SK-N-SH (cell line): ENCODE results near the gene FAF2.

Experiments
- CTCF ChIP-seq: fragments of 200-600 bp; sonication (generic); IDR thresholded peaks from 2 replicates; pipeline ENCODE4 v1.6.1; 2017; ENCODE audit warnings: antibody characterized with exemption, mild to moderate bottlenecking, moderate library complexity
- EZH2phosphoT487 ChIP-seq: fragments of 200-600 bp; sonication (generic); IDR thresholded peaks from 2 replicates; pipeline ENCODE4 v1.6.1; 2017; ENCODE audit warnings: low read depth, mixed run types, mild to moderate bottlenecking, antibody characterized with exemption, moderate library complexity, borderline replicate concordance
- GATA2 ChIP-seq: sonication (generic); formaldehyde crosslinking; IDR thresholded peaks from 2 replicates; pipeline ENCODE4 v1.5.0; 2020; ENCODE audit warnings: mild to moderate bottlenecking, missing genetic modification reagents
- NFIC ChIP-seq: IDR thresholded peaks from 2 replicates; pipeline ENCODE4 v1.4.0; 2012; ENCODE audit warnings: borderline replicate concordance
- POLR2AphosphoS5 ChIP-seq: IDR thresholded peaks from 2 replicates; pipeline ENCODE4 v1.6.1; 2012; ENCODE audit warnings: low read depth, low read length
- REST ChIP-seq: IDR thresholded peaks from 2 replicates; pipeline ENCODE4 v1.6.1; 2012; ENCODE audit warnings: mild to moderate bottlenecking, low read depth, low read length, moderate library complexity
- SIN3A ChIP-seq: IDR thresholded peaks from 2 replicates; pipeline ENCODE4 v1.6.1; 2012; ENCODE audit warnings: low read depth, mild to moderate bottlenecking, low read length, moderate library complexity, borderline replicate concordance
- USF2 ChIP-seq: fragments of 150-350 bp; IDR thresholded peaks from 2 replicates; pipeline ENCODE4 v1.6.1; 2017; ENCODE audit warnings: antibody characterized with exemption, low read length, low read depth, borderline replicate concordance

GRCh38 chr5:176458904-176459561, 10.8 kb downstream of the FAF2 start:
- no peak for TF ChIP-seq GATA2 (CRISPR knock-in tag)
- no peak for TF ChIP-seq USF2
- TF ChIP-seq POLR2AphosphoS5 = no peak
- TF ChIP-seq CTCF = no peak
- TF ChIP-seq EZH2phosphoT487 = no peak
- TF ChIP-seq REST = no peak
- no peak for TF ChIP-seq SIN3A
- no peak for TF ChIP-seq NFIC
